ENCODE measurements around the gene ATXN7.

ATXN7 gene

GRCh38 chr3:63946753-63947152, 83.1 kb downstream of the ATXN7 start:
- Histone ChIP-seq H3K4me1 (peaks cover 24% of the 10 kb centered on the region), H3K27ac (no peak overlapping the region), H3K4me3 (no peak overlapping the region), H3K4me2 (no peak overlapping the region), H3K27me3 (no peaks in the 10 kb centered on the region), H4K20me1 (peaks cover 98% of the 10 kb centered on the region), H3K36me3 (peaks cover 60% of the 10 kb centered on the region), H3K9me3 (no peaks in the 10 kb centered on the region), H3K9ac (no peak overlapping the region)
- TF ChIP-seq Cebpa-rat (IDR thresholded peaks at IDR 0.05) = no peak

GRCh38 chr3:63947594-63947993, 83.9 kb downstream of the ATXN7 start:
- no peak overlapping the region for H3K4me2 ChIP-seq
- H3K9ac ChIP-seq = no peak overlapping the region
- no peak overlapping the region for H3K4me3 ChIP-seq
- no peak overlapping the region for H3K27ac ChIP-seq
- H3K4me1 ChIP-seq = peaks cover 24% of the 10 kb centered on the region
- H3K9me3 ChIP-seq = no peaks in the 10 kb centered on the region
- H3K36me3 ChIP-seq = peaks cover 62% of the 10 kb centered on the region
- TF ChIP-seq Cebpa-rat (IDR thresholded peaks at IDR 0.05) = no peak
- peaks cover 98% of the 10 kb centered on the region for H4K20me1 ChIP-seq
- no peaks in the 10 kb centered on the region for H3K27me3 ChIP-seq

GRCh38 chr3:63949005-63949404, 85.3 kb downstream of the ATXN7 start:
- Histone ChIP-seq H3K36me3 (peaks cover 61% of the 10 kb centered on the region), H3K27me3 (no peaks in the 10 kb centered on the region), H3K27ac (no peak overlapping the region), H3K4me3 (no peak overlapping the region), H3K4me2 (no peak overlapping the region), H3K9me3 (no peaks in the 10 kb centered on the region), H3K9ac (no peak overlapping the region), H3K4me1 (peaks cover 24% of the 10 kb centered on the region), H4K20me1 (peaks cover 85% of the 10 kb centered on the region)
- no peak for TF ChIP-seq Cebpa-rat (IDR thresholded peaks at IDR 0.05)

- no peak for TF ChIP-seq Cebpa-rat (IDR thresholded peaks at IDR 0.05)
- Histone ChIP-seq H3K4me2 (no peak overlapping the region), H3K27ac (no peak overlapping the region), H3K27me3 (no peaks in the 10 kb centered on the region), H3K9ac (no peak overlapping the region), H4K20me1 (peaks cover 81% of the 10 kb centered on the region), H3K9me3 (no peaks in the 10 kb centered on the region), H3K4me3 (no peak overlapping the region), H3K36me3 (peaks cover 69% of the 10 kb centered on the region), H3K4me1 (peaks cover 16% of the 10 kb centered on the region)
These were observed 87.0 kb downstream of the ATXN7 start for GRCh38 chr3:63950698-63951097.

- H3K4me3 ChIP-seq = no peak overlapping the region
- no peak overlapping the region for H3K9ac ChIP-seq
- H3K27ac ChIP-seq = no peak overlapping the region
- no peak overlapping the region for H3K4me2 ChIP-seq
- no peaks in the 10 kb centered on the region for H3K27me3 ChIP-seq
- peaks cover 81% of the 10 kb centered on the region for H4K20me1 ChIP-seq
- peaks cover 8% of the 10 kb centered on the region; the same call in 1 of the 2 replicates for H3K4me1 ChIP-seq
- no peak for TF ChIP-seq Cebpa-rat (IDR thresholded peaks at IDR 0.05)
- H3K36me3 ChIP-seq = peaks cover 71% of the 10 kb centered on the region
- H3K9me3 ChIP-seq = no peaks in the 10 kb centered on the region
These were observed 88.0 kb downstream of the ATXN7 start for GRCh38 chr3:63951492-63952247.

GRCh38 chr3:63952248-63952594, 88.6 kb downstream of the ATXN7 start:
- Histone ChIP-seq H4K20me1 (peaks cover 81% of the 10 kb centered on the region), H3K27me3 (no peaks in the 10 kb centered on the region), H3K36me3 (peaks cover 70% of the 10 kb centered on the region), H3K4me2 (no peak overlapping the region), H3K9ac (no peak overlapping the region), H3K4me1 (peaks cover 3% of the 10 kb centered on the region; the same call in 1 of the 2 replicates), H3K9me3 (no peaks in the 10 kb centered on the region), H3K4me3 (no peak overlapping the region), H3K27ac (no peak overlapping the region)
- TF ChIP-seq Cebpa-rat (IDR thresholded peaks at IDR 0.05) = no peak

- H3K4me3 ChIP-seq = no peak overlapping the region
- no peak overlapping the region for H3K27ac ChIP-seq
- H3K36me3 ChIP-seq = peaks cover 56% of the 10 kb centered on the region
- peaks cover 80% of the 10 kb centered on the region for H4K20me1 ChIP-seq
- no peak overlapping the region for H3K9ac ChIP-seq
- no peaks in the 10 kb centered on the region for H3K4me1 ChIP-seq
- no peak for TF ChIP-seq Cebpa-rat (IDR thresholded peaks at IDR 0.05)
- no peaks in the 10 kb centered on the region for H3K27me3 ChIP-seq
- no peaks in the 10 kb centered on the region for H3K9me3 ChIP-seq
- H3K4me2 ChIP-seq = no peak overlapping the region
These were observed 90.5 kb downstream of the ATXN7 start for GRCh38 chr3:63954182-63954581.

- no peak overlapping the region for H3K4me3 ChIP-seq
- H3K27me3 ChIP-seq = no peaks in the 10 kb centered on the region
- peaks cover 80% of the 10 kb centered on the region for H4K20me1 ChIP-seq
- H3K27ac ChIP-seq = no peak overlapping the region
- H3K4me2 ChIP-seq = no peak overlapping the region
- H3K9me3 ChIP-seq = no peaks in the 10 kb centered on the region
- peaks cover 52% of the 10 kb centered on the region for H3K36me3 ChIP-seq
- TF ChIP-seq Cebpa-rat (IDR thresholded peaks at IDR 0.05) = no peak
- peaks cover 5% of the 10 kb centered on the region for H3K4me1 ChIP-seq
- no peak overlapping the region for H3K9ac ChIP-seq
These were observed 91.5 kb downstream of the ATXN7 start for GRCh38 chr3:63955036-63955650.

- Histone ChIP-seq H3K4me1 (peaks cover 10% of the 10 kb centered on the region), H3K27me3 (no peaks in the 10 kb centered on the region), H4K20me1 (peaks cover 80% of the 10 kb centered on the region), H3K4me3 (no peak overlapping the region), H3K36me3 (peaks cover 52% of the 10 kb centered on the region), H3K9ac (no peak overlapping the region), H3K4me2 (no peak overlapping the region), H3K27ac (no peak overlapping the region), H3K9me3 (no peaks in the 10 kb centered on the region)
- TF ChIP-seq Cebpa-rat (IDR thresholded peaks at IDR 0.05) = no peak
These were observed 92.3 kb downstream of the ATXN7 start for GRCh38 chr3:63955830-63956545.

GRCh38 chr3:63959146-63959545, 95.5 kb downstream of the ATXN7 start:
- no peak overlapping the region for H3K4me2 ChIP-seq
- no peak for TF ChIP-seq Cebpa-rat (IDR thresholded peaks at IDR 0.05)
- H3K9me3 ChIP-seq = no peaks in the 10 kb centered on the region
- peaks cover 66% of the 10 kb centered on the region for H4K20me1 ChIP-seq
- no peak overlapping the region for H3K27ac ChIP-seq
- H3K4me3 ChIP-seq = no peak overlapping the region
- H3K9ac ChIP-seq = no peak overlapping the region
- no peaks in the 10 kb centered on the region for H3K27me3 ChIP-seq
- peaks cover 38% of the 10 kb centered on the region for H3K36me3 ChIP-seq
- H3K4me1 ChIP-seq = peaks cover 18% of the 10 kb centered on the region
